ENCODE measurements around the gene MAPK1. TPM values are rescaled to one million over a fixed set of nuclear protein-coding genes. Genes with fewer than 3 reads are reported as not detected.
A peak's percentile ranks its signal among the peaks of the same experiment; 100 is the strongest.

The MAPK1 gene
- total and polyA plus RNA-seq, 2 donors (not counting 3 experiments of a cell fraction or from before 2014, with no cell fraction given) = 50.9 to 163 TPM

DNA sequence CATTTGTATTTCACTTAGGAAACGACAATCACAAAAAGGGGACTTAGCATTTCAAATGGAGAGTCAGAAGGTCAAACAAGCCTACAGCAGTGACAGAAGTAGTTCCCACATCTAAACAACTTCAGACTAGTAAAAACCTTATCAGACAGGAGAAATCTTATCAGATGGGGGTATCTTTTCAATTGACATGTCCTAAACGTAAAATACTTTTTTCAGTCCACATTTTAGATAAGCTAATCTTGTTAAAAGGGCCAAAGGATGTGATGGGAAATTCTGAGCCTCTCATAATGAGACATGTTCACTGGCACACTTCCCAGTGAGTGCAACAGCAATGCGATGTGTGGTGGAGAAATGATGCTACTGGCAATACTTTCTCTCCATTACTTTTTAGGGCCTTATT, 2.4 kb downstream of the MAPK1 start:
- intact Hi-C loops (cut with micrococcal nuclease) (loop anchor here (5.0 kb wide), 3 partner anchors 48 to 128 kb away; partner anchors contain the start of gene YPEL1), dilution Hi-C loops (cut with MboI; ENCODE audit: extremely low pct_ligation_motif_present, low sequenced_read_pairs) (no loop called here)
- no peak overlapping the region for H3K27ac ChIP-seq (ENCODE audit: insufficient read depth, low read depth, low read length)
- H3K9me3 ChIP-seq (replicated peaks; ENCODE audit: control insufficient read depth, insufficient read depth, low read length) = no peaks in the 10 kb centered on the region
- H3K9me1 ChIP-seq (replicated peaks; ENCODE audit: control insufficient read depth, extremely low read depth, insufficient read depth, low read length) = no peaks in the 10 kb centered on the region
- no peaks in the 10 kb centered on the region for H3K36me3 ChIP-seq (ENCODE audit: control insufficient read depth in 2 of 2, extremely low read depth in 1 of 2, insufficient read depth in 2 of 2, low read length in 2 of 2)
- peak; percentile 77 for FAIRE-seq
- H3K4me2 ChIP-seq (ENCODE audit: insufficient read depth, low read length) = peak overlapping the region; percentile 92
- H4K20me1 ChIP-seq (replicated peaks; ENCODE audit: control insufficient read depth, extremely low read depth, insufficient read depth, low read length) = peaks cover 6% of the 10 kb centered on the region
- H3K4me3 ChIP-seq (replicated peaks in 1 of 3; ENCODE audit: insufficient read depth in 1 of 3, low read depth in 1 of 3, low read length in 3 of 3) = peak overlapping the region in 1 of 3 experiments; percentile 86
- H3K27me3 ChIP-seq (ENCODE audit: control insufficient read depth in 2 of 2, insufficient read depth in 2 of 2, low read length in 2 of 2) = no peaks in the 10 kb centered on the region
- POLR2A ChIA-PET = no interaction called here
- H3K4me1 ChIP-seq (ENCODE audit: control insufficient read depth, extremely low read depth, insufficient read depth, low read length) = peaks cover 18% of the 10 kb centered on the region
- no peak overlapping the region for H2AFZ ChIP-seq (ENCODE audit: low read depth, low read length)
- DNase-seq (ENCODE audit: low read depth, low spot score) = peak; percentile 67
- CTCF ChIA-PET = interaction anchor here (0.9 to 2.8 kb wide), 5 partner anchors 11 to 152 kb away, joined by 3 to 8 read pairs (median 3); partner anchors contain the start of gene PPM1F
- TF ChIP-seq GATA2 (IDR thresholded peaks at IDR 0.05; ENCODE audit: insufficient read depth, insufficient read length, low read depth, low read length) = no peak
- TF ChIP-seq, protein P1, sequence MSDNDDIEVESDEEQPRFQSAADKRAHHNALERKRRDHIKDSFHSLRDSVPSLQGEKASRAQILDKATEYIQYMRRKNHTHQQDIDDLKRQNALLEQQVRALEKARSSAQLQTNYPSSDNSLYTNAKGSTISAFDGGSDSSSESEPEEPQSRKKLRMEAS (IDR thresholded peaks at IDR 0.05; ENCODE audit: insufficient read depth, insufficient read length) = no peak
- TF ChIP-seq JUN (IDR thresholded peaks at IDR 0.05; ENCODE audit: borderline replicate concordance, insufficient read depth, insufficient read length, low read depth) = no peak
- TF ChIP-seq POLR2A (IDR thresholded peaks at IDR 0.05; ENCODE audit: low read depth, low read length) = no peak
- no peak for TF ChIP-seq EZH2 (IDR thresholded peaks at IDR 0.05; ENCODE audit: borderline replicate concordance, low read depth, low read length, severe bottlenecking)
- H3K9ac ChIP-seq (replicated peaks; ENCODE audit: extremely low read depth, insufficient read depth, low read length) = peak overlapping the region; percentile 70
- H3K79me2 ChIP-seq (ENCODE audit: control insufficient read depth, insufficient read depth, low read length) = peaks cover 74% of the 10 kb centered on the region
- no TSS peak for BruUV-seq (replicated peaks)

- Histone ChIP-seq H2AFZ (ENCODE audit: low read depth, low read length) (no peak overlapping the region), H4K20me1 (replicated peaks; ENCODE audit: control insufficient read depth, extremely low read depth, insufficient read depth, low read length) (peaks cover 12% of the 10 kb centered on the region)
These were observed 4.8 kb downstream of the MAPK1 start for GRCh38 chr22:21862386-21863245.

More at GRCh38 chr22:21862386-21863245, 4.8 kb downstream of the MAPK1 start:
- no peaks in the 10 kb centered on the region for H3K36me3 ChIP-seq (ENCODE audit: control insufficient read depth in 2 of 2, extremely low read depth in 1 of 2, insufficient read depth in 2 of 2, low read length in 2 of 2)
- H3K4me2 ChIP-seq (ENCODE audit: insufficient read depth, low read length) = no peak overlapping the region
- FAIRE-seq = no peak
- dilution Hi-C loops (cut with MboI; ENCODE audit: extremely low pct_ligation_motif_present, low sequenced_read_pairs) (no loop called here), intact Hi-C loops (cut with micrococcal nuclease) (no loop called here)
- ChIA-PET POLR2A (no interaction called here), CTCF (interaction anchor here (1.5 kb wide), 1 partner anchor 90 kb away, joined by 3 read pairs; the partner anchor contains the start of gene PPM1F)
- H3K9me3 ChIP-seq (replicated peaks; ENCODE audit: control insufficient read depth, insufficient read depth, low read length) = no peaks in the 10 kb centered on the region
- H3K4me1 ChIP-seq (ENCODE audit: control insufficient read depth, extremely low read depth, insufficient read depth, low read length) = peaks cover 13% of the 10 kb centered on the region
- no peak for DNase-seq (ENCODE audit: low read depth, low spot score)
- H3K79me2 ChIP-seq (ENCODE audit: control insufficient read depth, insufficient read depth, low read length) = peaks cover 98% of the 10 kb centered on the region
- H3K27ac ChIP-seq (ENCODE audit: insufficient read depth, low read depth, low read length) = no peak overlapping the region
- TF ChIP-seq FOS (IDR thresholded peaks at IDR 0.05; ENCODE audit: borderline replicate concordance, insufficient read depth, low read length) (no peak), GATA2 (IDR thresholded peaks at IDR 0.05; ENCODE audit: insufficient read depth, insufficient read length, low read depth, low read length) (no peak), POLR2AphosphoS5 (IDR thresholded peaks at IDR 0.05; ENCODE audit: insufficient read depth, low read depth, low read length) (no peak), MYC (IDR thresholded peaks at IDR 0.05; ENCODE audit: low read depth, low read length) (no peak), JUN (IDR thresholded peaks at IDR 0.05; ENCODE audit: borderline replicate concordance, insufficient read depth, insufficient read length, low read depth) (no peak), EZH2 (IDR thresholded peaks at IDR 0.05; ENCODE audit: borderline replicate concordance, low read depth, low read length, severe bottlenecking) (no peak), POLR2A (IDR thresholded peaks at IDR 0.05; ENCODE audit: low read depth, low read length) (no peak), CTCF (IDR thresholded peaks at IDR 0.05; ENCODE audit: extremely low read depth in 1 of 2, insufficient read depth in 1 of 2, low read depth in 1 of 2, low read length in 2 of 2) (no peak)
- TF ChIP-seq, protein P1 (IDR thresholded peaks at IDR 0.05; ENCODE audit: insufficient read depth, insufficient read length) = no peak
- no peak overlapping the region for H3K9ac ChIP-seq (replicated peaks; ENCODE audit: extremely low read depth, insufficient read depth, low read length)
- no peak overlapping the region for H3K4me3 ChIP-seq (replicated peaks in 1 of 3; ENCODE audit: insufficient read depth in 1 of 3, low read depth in 1 of 3, low read length in 3 of 3)
- no peaks in the 10 kb centered on the region for H3K9me1 ChIP-seq (replicated peaks; ENCODE audit: control insufficient read depth, extremely low read depth, insufficient read depth, low read length)
- no peaks in the 10 kb centered on the region for H3K27me3 ChIP-seq (ENCODE audit: control insufficient read depth in 2 of 2, insufficient read depth in 2 of 2, low read length in 2 of 2)
- BruUV-seq (replicated peaks) = no TSS peak

Data from endothelial cell of umbilical vein (primary cell).